Stimulated activated naive CD8-positive, alpha-beta T cell treated with anti-CD3 and anti-CD28 coated beads, Interleukin-15, amount 100 ng/mL, for 72 hours (primary cell): Measurements from ENCODE around the gene TMCO5A.
"Not testable (repeated sequence)": the region's sequence is repeated elsewhere in the genome, so short reads cannot be mapped to it uniquely, and the experiment has no call there.

Experiments
- ATAC-seq: fragments of 150-1000 bp; cut with Tn5 transposase; 2 replicates; pipeline ENCODE4 v1.10.0; 2021; ENCODE audit warnings: mild to moderate bottlenecking, moderate library complexity
- DNase-seq, 2 donors: peaks; one replicate each; pipeline ENCODE4 v3.0.0; 2021 to 2022
- H3K27ac Mint-ChIP-seq, 2 donors: one replicate each; pipeline ENCODE4 v1.8.0; 2022; ENCODE audit warnings: mild to moderate bottlenecking in 2 of 2, mixed read lengths in 2 of 2, moderate library complexity in 2 of 2
- H3K27me3 Mint-ChIP-seq: one replicate; pipeline ENCODE4 v1.8.0; 2022; ENCODE audit warnings: mixed read lengths
- H3K4me1 Mint-ChIP-seq: one replicate; pipeline ENCODE4 v1.8.0; 2022; ENCODE audit warnings: mild to moderate bottlenecking, mixed read lengths
- H3K4me3 Mint-ChIP-seq, 2 donors: one replicate each; pipeline ENCODE4 v1.8.0; 2022; ENCODE audit warnings: mild to moderate bottlenecking in 2 of 2, mixed read lengths in 2 of 2, moderate library complexity in 1 of 2
- H3K9me3 Mint-ChIP-seq, 2 donors: one replicate each; pipeline ENCODE4 v1.8.0; 2022; ENCODE audit warnings: mixed read lengths in 2 of 2

The TMCO5A gene

DNA sequence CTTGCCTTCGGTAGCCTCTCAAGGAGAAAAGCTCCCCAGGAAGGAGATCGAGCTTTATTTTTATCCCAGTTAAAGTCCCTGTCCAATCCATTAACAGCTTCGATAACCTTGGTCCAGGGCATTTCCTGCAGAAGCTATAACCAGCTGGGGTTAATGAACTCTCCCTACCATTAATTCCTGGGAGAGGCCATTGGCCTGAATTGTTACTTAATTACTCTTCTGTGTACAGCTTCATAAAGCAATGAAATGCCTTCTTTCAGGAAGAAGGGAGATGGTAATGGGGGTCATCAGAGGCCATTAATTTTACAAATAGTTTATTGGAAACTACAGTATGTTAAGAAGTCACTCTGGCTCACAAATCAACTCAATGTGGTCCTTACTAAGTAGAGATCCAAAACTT lies 1.9 kb upstream of the TMCO5A start:
- Mint-ChIP-seq H3K27me3 (no peaks in the 10 kb centered on the region), H3K27ac (no peak overlapping the region), H3K4me3 (no peak overlapping the region), H3K9me3 (peaks cover 4 to 7% of the 10 kb centered on the region in 2 donors), H3K4me1 (no peaks in the 10 kb centered on the region)
- no peak for DNase-seq
- ATAC-seq = no peak

DNA sequence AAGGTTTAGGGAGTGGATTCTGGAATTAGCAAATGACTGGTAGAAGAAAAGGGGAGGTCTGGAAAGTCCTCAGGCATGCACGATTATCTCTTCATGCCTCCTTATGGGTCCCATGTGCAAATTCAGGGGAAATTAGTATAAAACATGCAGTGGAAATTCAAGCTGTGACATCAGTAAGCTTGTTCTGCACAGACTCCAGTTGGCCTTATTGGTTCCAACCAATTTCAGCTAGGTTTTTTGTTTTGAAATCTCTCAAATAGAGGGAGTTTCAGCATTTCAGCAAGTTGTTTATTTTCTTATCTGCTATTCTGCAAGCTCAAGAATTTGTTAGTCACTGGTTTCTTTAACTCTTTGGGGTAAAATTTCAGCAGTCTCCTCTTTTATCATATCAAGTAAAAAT lies 774 bp upstream of the TMCO5A start:
- no peak for DNase-seq
- Mint-ChIP-seq H3K4me3 (no peak overlapping the region), H3K4me1 (no peaks in the 10 kb centered on the region), H3K27me3 (no peaks in the 10 kb centered on the region), H3K27ac (no peak overlapping the region), H3K9me3 (peaks cover 4 to 7% of the 10 kb centered on the region in 2 donors)
- no peak for ATAC-seq

DNA sequence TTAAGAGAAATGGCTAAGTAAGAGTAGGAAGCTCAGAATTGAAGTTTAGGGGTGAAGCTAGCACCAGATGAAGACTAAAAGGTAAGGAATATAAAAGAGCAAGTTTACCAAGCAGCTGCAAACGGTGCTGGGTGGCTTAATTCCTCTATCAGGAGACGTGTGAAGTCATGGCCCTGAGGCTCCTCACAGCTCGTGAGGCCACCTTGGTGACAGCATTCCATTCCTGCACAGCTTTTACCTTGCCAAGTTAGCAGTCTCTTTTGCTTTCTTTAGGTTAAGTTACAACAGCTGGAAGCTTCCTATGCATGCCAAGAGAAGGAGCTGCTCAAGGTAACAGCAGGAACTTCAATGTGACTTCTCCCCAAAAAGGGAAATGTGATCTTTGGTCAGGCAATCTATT lies 6.4 kb downstream of the TMCO5A start:
- Mint-ChIP-seq H3K9me3 (peaks cover 0 to 7% of the 10 kb centered on the region in 2 donors), H3K27ac (no peak overlapping the region), H3K27me3 (no peaks in the 10 kb centered on the region), H3K4me1 (no peaks in the 10 kb centered on the region), H3K4me3 (no peak overlapping the region)
- ATAC-seq (no peak), DNase-seq (no peak)

DNA sequence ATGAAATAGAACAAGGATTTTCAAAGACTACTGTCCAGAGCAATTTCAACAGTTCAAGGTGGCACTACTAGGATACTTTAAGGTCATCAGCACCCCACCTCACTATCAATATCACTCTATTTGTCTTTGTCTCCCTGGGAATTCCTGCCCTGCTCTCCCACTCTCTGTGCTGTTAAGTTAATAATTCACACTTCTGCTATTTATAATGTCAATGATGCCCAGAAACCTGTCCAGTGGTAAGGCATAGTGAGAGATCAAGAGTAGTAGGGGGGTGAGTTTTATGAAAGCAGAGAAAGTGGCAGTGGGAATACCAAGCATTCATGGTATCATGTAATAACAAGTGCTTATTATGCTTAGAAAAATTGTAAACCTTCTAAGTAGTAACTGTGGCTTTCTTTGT lies 7.3 kb downstream of the TMCO5A start:
- Mint-ChIP-seq H3K4me1 (no peaks in the 10 kb centered on the region), H3K4me3 (no peak overlapping the region), H3K27me3 (no peaks in the 10 kb centered on the region), H3K9me3 (peaks cover 0 to 2% of the 10 kb centered on the region in 2 donors), H3K27ac (no peak overlapping the region)
- no peak for ATAC-seq
- DNase-seq = no peak

DNA sequence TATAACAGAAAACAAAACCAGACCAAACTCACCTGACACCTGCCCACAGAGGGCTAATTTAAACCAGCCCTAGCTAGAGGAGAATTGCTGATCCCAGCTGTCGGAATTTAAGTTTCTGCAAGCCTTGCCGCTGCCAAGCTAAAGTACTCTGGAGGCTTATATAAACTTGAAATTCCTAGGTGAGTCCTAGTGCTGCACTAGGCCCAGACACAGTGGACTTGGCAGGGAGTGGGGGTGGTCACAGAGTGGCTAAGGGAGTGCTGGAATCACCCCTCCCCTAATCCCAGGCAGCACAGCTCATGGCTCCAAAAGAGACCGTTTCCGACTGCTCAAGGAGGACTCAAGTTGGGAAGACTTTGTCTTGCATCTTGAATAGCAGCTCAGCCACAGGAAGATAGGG lies 17.6 kb downstream of the TMCO5A start:
- DNase-seq = no peak
- no peak for ATAC-seq
- no peak overlapping the region for H3K4me3 Mint-ChIP-seq
- no peaks in the 10 kb centered on the region for H3K9me3 Mint-ChIP-seq
- H3K27ac Mint-ChIP-seq = no peak overlapping the region
- no peaks in the 10 kb centered on the region for H3K4me1 Mint-ChIP-seq
- peaks cover 6% of the 10 kb centered on the region for H3K27me3 Mint-ChIP-seq

DNA sequence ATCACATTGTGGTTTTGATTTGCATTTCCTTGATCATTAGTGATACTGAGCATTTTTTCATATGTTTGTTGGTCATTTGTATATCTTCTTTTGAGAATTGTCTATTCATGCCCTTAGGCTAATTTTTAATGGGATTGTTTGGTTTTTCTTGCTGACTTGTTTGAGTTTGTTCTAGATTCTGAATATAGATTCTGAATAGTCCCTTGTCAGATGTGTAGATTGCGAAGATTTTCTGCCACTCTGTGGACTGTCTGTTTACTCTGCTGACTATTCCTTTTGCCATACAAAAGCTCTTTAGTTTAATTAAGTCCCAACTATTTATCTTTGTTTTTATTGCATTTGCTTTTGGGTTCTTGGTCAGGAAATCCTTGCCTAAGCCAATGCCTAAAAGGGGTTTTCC lies 26.3 kb downstream of the TMCO5A start:
- Mint-ChIP-seq H3K9me3 (peaks cover 5 to 23% of the 10 kb centered on the region in 2 donors), H3K27me3 (peaks cover 14% of the 10 kb centered on the region)
- not testable (repeated sequence) for H3K4me3 Mint-ChIP-seq, H3K4me1 Mint-ChIP-seq, DNase-seq, H3K27ac Mint-ChIP-seq, ATAC-seq

DNA sequence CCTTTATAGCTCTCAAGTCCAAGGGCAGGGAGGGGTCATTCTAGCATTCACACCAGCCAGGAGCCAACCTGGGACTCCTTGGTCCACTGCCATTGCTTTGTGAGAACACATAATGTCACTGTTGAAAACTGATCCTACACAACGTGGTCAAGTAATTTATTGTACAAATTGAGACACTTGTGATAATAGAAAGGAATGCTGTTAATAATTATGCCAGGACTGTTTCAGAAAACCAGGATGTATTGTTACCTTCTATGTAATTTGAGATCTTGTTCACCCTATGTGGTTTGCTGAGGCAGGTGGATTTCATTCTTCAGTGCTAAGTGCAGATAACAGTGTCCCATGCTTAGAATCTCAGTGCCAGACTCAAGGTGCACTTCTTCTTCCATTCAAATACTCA lies 33.3 kb downstream of the TMCO5A start:
- DNase-seq (no peak), ATAC-seq (no peak)
- H3K4me1 Mint-ChIP-seq = no peaks in the 10 kb centered on the region
- H3K27ac Mint-ChIP-seq = no peak overlapping the region
- peaks cover 25% of the 10 kb centered on the region for H3K27me3 Mint-ChIP-seq
- H3K9me3 Mint-ChIP-seq = peaks cover 4 to 43% of the 10 kb centered on the region in 2 donors
- no peak overlapping the region for H3K4me3 Mint-ChIP-seq

DNA sequence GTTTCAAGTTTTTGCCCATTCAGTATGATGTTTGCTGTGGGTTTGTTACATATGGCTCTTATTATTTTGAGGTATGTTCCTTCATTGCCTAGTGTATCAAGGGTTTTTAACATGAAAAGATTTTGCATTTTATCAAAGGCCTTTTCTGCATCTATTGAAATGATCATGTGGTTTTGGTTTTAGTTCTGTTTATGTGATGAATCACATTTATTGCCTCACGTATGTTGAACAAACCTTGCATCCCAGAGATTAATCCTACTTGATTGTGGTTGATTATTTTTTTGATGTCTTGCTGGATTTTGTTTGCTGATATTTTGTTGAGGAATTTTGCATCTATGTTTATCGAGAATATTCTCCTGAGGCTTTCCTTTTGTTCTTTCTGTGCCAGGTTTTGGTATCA lies 39.4 kb downstream of the TMCO5A start:
- no peaks in the 10 kb centered on the region for H3K4me1 Mint-ChIP-seq
- H3K4me3 Mint-ChIP-seq = no peak overlapping the region
- peaks cover 10% of the 10 kb centered on the region for H3K27me3 Mint-ChIP-seq
- ATAC-seq = no peak
- peaks cover 7 to 22% of the 10 kb centered on the region in 2 donors for H3K9me3 Mint-ChIP-seq
- no peak overlapping the region for H3K27ac Mint-ChIP-seq
- no peak for DNase-seq

DNA sequence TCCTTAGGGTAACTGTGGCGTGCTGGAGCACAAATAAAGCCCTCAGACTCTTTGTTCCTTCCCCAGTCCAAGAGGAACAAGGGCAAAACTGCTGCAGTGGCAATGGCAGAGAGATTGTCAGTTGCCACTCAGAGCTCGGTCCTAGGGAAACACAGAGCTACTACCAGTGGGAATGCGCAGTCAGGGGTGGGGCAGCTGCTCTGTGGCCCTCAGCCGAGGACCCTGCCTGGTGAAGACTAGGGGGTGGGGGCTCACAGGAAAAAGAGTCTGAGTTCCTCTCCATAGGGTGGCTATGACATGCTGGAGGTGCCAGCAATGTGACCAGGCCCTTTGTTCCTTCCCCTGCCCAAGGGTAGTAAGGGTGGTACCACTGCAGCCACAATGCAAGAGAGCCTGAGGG lies 43.8 kb downstream of the TMCO5A start:
- H3K4me1 Mint-ChIP-seq = no peaks in the 10 kb centered on the region
- H3K4me3 Mint-ChIP-seq = no peak overlapping the region
- H3K9me3 Mint-ChIP-seq = peaks cover 6 to 7% of the 10 kb centered on the region in 2 donors
- H3K27ac Mint-ChIP-seq = no peak overlapping the region
- peaks cover 10% of the 10 kb centered on the region for H3K27me3 Mint-ChIP-seq
- ATAC-seq (no peak), DNase-seq (no peak)

DNA sequence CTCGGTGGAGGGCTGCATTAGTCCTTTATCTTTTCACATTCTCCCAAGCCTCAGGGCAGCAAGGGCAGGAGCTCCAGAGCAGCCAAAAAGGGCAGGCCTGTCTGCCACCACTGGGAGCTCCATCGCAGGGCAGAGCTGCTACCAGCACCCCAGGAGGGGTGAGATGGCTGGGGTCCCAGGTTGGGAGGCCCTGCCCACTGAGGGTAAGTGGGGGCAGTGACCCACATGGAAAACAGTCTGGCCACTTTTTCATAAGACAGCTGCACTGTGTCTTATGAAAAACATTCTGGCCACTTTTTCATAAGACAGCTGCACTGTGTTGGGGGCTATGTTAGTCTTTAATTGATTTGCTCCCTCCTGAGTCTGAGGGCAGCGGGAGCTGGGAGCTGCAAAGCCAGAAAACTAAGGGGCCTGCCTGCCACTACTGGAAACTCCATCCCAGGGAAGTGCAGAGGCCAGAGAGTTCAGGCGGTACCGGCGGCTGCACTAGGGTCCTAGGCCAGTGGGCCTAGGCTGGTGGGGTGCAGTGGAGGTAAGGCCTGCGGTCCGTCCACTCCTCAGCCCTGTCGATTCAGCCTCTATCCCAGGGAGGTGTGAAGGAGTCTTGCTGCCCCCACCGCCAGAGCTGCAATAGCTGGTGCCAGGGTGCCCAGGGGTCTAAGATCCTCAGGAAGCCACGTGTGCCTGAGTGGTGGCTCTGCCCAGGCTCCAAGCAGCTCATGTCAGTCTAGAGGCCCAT lies 45.4 kb downstream of the TMCO5A start:
- H3K27me3 Mint-ChIP-seq = peaks cover under 1% of the 10 kb centered on the region
- H3K4me3 Mint-ChIP-seq = no peak overlapping the region
- no peak overlapping the region for H3K27ac Mint-ChIP-seq
- peaks cover 0 to under 1% of the 10 kb centered on the region in 2 donors for H3K9me3 Mint-ChIP-seq
- H3K4me1 Mint-ChIP-seq = no peaks in the 10 kb centered on the region
- ATAC-seq (no peak), DNase-seq (no peak)

DNA sequence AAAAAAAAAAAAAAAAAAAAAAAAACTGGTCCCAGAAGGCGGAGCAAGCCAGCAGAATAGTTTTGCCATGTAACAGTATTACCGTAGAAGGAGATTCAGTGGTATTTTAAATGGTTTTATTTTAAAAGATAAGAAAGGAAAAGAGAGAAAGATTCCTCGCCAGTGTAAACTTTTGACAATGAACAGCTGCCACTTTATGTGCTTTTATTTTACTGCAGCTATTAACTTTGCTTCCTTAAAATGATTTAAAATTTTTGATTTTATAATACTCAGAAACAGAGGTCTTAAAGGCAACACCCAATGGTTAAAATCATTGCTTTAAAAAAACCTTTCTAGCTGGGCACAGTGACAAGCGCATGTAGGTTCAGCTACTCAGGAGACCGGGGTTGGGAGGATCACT lies 46.8 kb downstream of the TMCO5A start:
- no peak overlapping the region for H3K27ac Mint-ChIP-seq
- no peak overlapping the region for H3K4me3 Mint-ChIP-seq
- DNase-seq (no peak), ATAC-seq (no peak)
- H3K27me3 Mint-ChIP-seq = no peaks in the 10 kb centered on the region
- no peaks in the 10 kb centered on the region for H3K4me1 Mint-ChIP-seq
- H3K9me3 Mint-ChIP-seq = no peaks in the 10 kb centered on the region

DNA sequence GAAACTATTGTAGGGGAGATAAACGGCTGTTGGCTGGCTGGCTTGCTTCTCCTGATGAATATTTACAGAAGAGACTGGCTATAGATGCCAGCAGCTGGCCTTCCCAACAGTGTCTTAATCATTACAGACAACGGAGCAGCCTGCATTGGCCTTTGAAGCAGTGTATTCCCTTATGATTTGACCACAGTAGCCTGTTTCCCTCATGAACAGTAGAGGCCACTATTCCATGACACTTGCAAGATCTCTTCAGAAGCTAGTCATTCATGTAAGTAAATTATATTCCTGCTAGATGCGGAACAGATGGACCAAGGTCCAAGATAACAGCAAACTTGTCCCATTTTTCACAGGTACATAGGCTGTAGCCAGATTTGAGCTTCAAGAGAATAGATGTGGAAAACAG lies 47.3 kb downstream of the TMCO5A start:
- Mint-ChIP-seq H3K9me3 (no peaks in the 10 kb centered on the region), H3K4me3 (no peak overlapping the region), H3K27ac (no peak overlapping the region), H3K4me1 (no peaks in the 10 kb centered on the region), H3K27me3 (no peaks in the 10 kb centered on the region)
- DNase-seq = no peak
- ATAC-seq = no peak

DNA sequence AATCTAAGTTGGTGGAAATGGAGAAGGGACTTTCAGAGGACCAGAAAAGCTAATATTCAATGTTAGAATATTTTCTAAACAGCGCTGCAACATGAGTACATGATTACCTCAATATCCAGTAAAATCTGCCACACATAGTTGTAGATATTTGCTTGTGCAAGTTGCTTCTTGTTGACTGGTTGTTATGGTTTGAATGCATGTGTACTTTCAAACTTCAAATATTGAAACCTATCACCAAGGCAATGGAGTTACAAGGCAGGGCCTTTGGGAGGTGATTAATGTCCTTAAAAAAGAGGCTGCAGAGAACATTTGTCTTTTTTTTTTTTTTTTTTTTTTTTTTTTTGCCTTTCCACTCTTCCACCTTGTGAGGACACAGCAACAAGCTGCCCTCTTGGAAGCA lies 49.9 kb downstream of the TMCO5A start:
- DNase-seq = no peak
- Mint-ChIP-seq H3K4me1 (no peaks in the 10 kb centered on the region), H3K27ac (no peak overlapping the region), H3K27me3 (no peaks in the 10 kb centered on the region), H3K9me3 (peaks cover 8 to 9% of the 10 kb centered on the region in 2 donors), H3K4me3 (no peak overlapping the region)
- ATAC-seq = no peak

DNA sequence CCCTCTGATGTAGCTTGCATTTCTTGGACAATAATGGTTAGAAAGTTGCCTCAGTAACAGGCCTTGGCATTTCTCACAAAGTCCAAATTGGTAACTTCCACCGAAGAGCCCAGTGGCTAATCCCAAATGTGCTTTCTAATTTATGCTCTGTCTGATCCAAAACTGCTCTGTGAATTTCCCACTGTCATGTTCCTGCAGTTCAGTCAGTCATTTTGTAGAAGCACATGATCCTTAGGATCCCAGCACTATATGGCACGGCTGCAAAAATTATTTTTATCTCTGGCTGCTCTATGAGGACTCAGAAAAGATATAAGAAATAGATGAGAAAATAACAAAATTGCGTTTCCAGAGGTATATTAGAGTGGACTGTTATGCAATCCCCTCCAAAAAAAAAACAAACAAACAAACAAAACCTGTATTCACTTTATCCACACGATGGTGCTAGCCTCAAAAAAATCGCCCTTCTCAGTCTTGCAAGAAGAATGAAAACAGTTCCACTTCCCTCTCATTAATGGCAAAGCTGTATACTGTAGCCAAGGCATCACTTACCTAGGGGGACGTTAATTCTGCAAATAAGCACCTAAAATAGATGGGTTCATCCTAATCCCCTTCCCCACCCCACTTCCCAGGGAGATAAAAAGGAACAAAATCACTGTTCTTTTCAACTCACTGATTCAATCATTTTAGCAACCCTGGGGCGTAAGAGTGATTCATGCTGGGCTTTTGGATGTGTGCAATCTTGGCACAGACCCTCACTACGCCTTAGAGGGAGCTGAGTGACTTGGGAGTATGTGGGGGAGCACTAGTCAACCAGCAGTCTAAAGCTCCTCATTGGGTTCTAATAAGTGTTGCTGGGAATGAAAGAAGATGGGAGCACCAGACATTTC lies 61.3 kb downstream of the TMCO5A start:
- peaks cover 52% of the 10 kb centered on the region for H3K27me3 Mint-ChIP-seq
- ATAC-seq (no peak), DNase-seq (no peak)
- no peaks in the 10 kb centered on the region for H3K4me1 Mint-ChIP-seq
- H3K27ac Mint-ChIP-seq = peak overlapping the region in 1 of 2 donors; percentile 62
- H3K4me3 Mint-ChIP-seq = no peak overlapping the region
- peaks cover 0 to 4% of the 10 kb centered on the region in 2 donors for H3K9me3 Mint-ChIP-seq
